Skeletal muscle satellite cell (primary cell): ENCODE data around the gene ARHGAP28.

Experiments used
- H3K27me3 ChIP-seq: 2 replicates; pipeline ENCODE4 v1.7.0; 2013; ENCODE audit warnings: low read length; ENCODE audit not compliant: control insufficient read depth, insufficient read depth
- H3K36me3 ChIP-seq: 2 replicates; pipeline ENCODE4 v1.7.0; 2013; ENCODE audit warnings: mild to moderate bottlenecking, control low read depth, low read length; ENCODE audit not compliant: insufficient read depth
- H3K4me1 ChIP-seq: 2 replicates; pipeline ENCODE4 v1.7.0; 2013; ENCODE audit warnings: low read length; ENCODE audit not compliant: control insufficient read depth, insufficient read depth
- H3K4me2 ChIP-seq: 2 replicates; pipeline ENCODE4 v1.7.0; 2013; ENCODE audit warnings: mild to moderate bottlenecking, low read length
- H3K4me3 ChIP-seq: 2 replicates; pipeline ENCODE4 v1.7.0; 2013; ENCODE audit warnings: low read length
- H3K9ac ChIP-seq: 2 replicates; pipeline ENCODE4 v1.7.0; 2013; ENCODE audit warnings: mild to moderate bottlenecking, low read depth, low read length, moderate library complexity
- H3K9me3 ChIP-seq: replicated peaks from 2 replicates; pipeline ENCODE4 v1.7.0; 2013; ENCODE audit warnings: mild to moderate bottlenecking, control low read depth, low read length

The ARHGAP28 gene

DNA sequence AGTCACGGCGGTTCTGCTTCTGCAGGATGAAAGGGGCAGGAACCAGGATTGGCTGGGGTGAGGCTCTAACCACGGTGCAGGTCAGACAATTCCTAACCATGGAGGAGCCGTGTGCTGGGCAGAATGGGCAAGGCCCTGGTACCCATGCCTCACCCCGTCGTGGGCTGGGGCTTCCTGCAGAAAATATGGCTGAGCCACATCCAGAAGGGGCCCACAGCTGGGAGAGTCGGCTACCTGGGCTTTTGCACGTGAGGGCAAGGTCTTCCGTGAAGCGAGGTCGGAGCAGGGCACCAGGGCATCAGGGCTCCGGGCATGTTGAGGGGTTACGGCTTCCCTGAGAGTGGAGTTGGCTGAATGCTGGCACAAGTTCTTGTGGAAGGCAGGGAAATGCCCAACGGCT lies 147.8 kb downstream of the ARHGAP28 start:
- Histone ChIP-seq H3K4me3 (no peak overlapping the region), H3K27me3 (no peaks in the 10 kb centered on the region)

DNA sequence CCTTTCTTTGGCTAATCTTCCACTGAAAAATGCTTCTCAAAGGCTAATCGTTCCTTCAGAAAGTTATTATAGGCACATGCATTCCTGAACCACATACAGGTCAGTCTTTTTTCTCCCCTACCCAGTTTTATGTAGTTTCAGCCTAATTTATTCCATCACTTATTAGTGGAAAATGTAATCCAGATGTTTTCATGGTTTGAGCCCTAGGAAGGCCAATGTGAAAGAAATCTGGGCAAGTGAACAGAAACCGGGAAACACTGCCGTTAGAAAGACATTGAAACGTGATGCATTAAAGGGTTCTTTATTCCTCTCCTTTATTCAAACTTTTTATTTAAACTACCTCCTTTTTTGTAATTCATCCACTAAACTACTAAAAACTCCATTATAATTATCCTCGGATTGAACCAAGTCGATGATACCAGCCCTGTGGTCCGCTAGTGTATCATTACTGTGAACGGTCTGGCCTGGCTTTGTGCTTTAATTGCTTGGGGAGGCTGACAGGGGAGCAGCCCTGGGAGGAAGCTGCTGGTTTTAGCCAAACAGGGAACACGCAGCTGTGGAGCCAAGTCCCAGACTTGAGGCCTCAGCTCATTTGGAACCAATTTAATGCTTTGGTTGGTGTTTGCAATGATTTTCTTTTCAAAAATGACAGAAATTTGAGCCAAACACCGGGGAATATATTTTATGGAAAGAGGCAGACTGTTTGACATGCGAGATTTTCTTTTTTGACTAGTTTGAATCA lies 149.2 kb downstream of the ARHGAP28 start:
- Histone ChIP-seq H3K9ac (no peak overlapping the region), H3K9me3 (no peaks in the 10 kb centered on the region), H3K36me3 (no peaks in the 10 kb centered on the region), H3K4me1 (no peaks in the 10 kb centered on the region), H3K4me2 (no peak overlapping the region), H3K4me3 (no peak overlapping the region), H3K27me3 (no peaks in the 10 kb centered on the region)

More for the DNA sequence above, 147.8 kb downstream of the ARHGAP28 start:
- Histone ChIP-seq H3K36me3 (no peaks in the 10 kb centered on the region), H3K4me1 (no peaks in the 10 kb centered on the region), H3K9ac (no peak overlapping the region), H3K9me3 (no peaks in the 10 kb centered on the region), H3K4me2 (no peak overlapping the region)

DNA sequence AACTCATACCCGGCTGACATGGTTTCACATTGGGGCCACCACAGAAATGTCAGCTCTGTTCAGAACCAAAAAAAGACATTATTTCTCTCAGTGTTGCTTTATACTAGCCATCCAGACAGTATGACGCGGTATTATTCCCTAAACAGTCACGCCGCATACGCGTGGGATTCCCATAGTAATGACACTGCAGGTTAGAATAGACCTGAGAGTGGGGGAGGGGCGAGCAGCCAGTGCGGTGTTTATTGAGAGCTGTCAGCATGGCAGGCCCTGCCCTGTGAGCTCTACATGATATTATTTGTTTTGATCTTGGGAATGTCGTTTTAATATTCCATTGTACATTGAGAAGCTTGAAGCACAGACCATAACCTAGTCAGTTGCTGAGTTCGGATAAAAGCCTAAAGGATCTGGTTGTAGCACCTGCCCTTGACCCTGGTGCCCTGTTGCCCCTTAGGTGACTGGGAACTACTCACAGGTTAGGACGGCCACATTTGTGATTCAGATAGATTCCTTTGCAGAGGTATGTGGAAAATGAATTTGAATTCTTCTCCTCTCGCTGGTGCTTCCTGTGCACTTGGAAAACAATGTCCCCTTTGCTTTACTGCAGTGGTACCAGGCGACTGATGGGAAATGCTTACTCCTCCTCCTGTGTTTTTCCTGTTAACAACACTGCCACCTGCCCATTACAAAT lies 150.1 kb downstream of the ARHGAP28 start:
- Histone ChIP-seq H3K27me3 (no peaks in the 10 kb centered on the region), H3K9me3 (no peaks in the 10 kb centered on the region), H3K4me3 (no peak overlapping the region), H3K9ac (no peak overlapping the region), H3K4me2 (no peak overlapping the region), H3K36me3 (no peaks in the 10 kb centered on the region), H3K4me1 (no peaks in the 10 kb centered on the region)

DNA sequence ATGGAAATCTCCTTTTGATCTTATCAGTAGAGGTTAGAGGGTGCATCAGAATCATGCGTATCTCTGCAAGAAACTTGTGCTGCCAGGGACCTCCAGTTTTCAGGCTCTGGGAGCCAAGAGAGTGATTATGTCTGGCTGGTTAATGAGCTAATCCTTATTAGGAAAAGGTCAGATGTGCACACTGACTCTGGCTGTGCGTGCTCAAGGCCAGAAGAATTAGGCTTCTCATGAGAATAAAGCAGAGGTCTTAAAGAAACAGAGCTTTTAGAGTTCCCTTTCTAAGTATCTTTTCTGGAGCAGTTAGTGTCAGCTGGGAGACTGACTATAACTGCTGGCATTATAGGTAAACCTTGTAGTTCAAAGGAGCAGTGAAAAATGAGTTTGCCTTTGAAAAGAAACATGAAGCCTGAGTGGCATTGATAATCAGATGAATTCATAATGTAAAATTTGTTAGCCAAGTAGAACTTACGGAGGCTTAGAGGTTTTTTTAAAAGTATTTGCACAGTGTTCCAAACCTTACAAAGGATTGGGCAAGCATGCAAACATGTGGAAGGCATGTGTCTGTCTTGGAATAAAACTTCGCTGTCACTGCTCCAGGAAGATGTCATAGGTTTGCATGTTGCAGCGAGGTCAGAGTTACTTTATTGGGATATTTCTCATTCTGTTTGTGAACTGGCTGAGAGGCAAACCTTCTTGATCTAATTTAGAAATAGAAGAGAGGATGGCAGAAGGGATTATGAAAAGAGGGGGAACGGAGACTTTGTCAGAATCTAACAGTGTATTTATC lies 151.7 kb downstream of the ARHGAP28 start:
- H3K27me3 ChIP-seq = no peaks in the 10 kb centered on the region

DNA sequence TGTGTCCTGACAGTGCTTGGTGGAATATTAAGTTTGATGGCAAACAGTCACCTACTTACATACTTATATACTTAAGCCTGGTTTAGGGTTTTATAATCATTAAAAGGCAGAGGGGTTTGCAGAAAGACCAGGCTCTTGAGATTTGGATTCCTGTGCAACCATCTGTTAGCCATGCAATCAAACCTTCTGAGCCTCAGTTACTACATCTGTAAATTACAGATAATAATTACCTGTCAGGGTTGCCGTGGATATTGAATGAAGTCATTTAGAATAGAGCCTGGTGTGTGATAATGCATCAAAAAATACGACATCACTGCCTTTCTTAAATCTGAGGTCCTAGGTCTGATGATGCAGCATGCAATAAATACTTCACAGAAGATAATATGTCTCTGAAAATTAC lies 152.9 kb downstream of the ARHGAP28 start:
- Histone ChIP-seq H3K27me3 (no peaks in the 10 kb centered on the region), H3K9ac (no peak overlapping the region), H3K9me3 (no peaks in the 10 kb centered on the region), H3K4me1 (no peaks in the 10 kb centered on the region), H3K36me3 (no peaks in the 10 kb centered on the region), H3K4me3 (no peak overlapping the region), H3K4me2 (no peak overlapping the region)

More for the DNA sequence above, 151.7 kb downstream of the ARHGAP28 start:
- Histone ChIP-seq H3K4me1 (no peaks in the 10 kb centered on the region), H3K4me3 (no peak overlapping the region), H3K36me3 (no peaks in the 10 kb centered on the region), H3K9ac (no peak overlapping the region), H3K4me2 (no peak overlapping the region), H3K9me3 (no peaks in the 10 kb centered on the region)

DNA sequence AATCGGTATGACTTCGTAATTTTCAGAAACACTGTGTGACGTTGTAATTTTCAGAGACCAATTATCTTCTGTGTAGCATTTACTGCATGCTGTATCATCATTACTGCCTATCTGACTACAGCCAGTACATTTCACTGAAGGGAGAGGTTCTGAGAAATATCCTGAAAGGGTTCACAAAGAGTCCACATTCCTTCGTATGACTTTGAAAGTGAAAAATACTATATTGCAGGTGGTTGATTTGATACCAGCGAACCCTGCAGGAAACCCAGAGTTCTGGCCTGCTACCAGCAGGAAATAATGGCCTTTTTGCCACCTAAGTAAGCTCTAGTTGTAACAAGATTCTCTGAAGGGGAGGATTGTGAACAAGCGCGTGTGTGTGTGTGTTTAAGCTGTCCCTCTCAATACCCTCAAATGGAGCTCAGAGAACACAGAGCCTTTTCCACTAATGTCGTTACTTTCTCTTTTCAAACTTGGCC lies 155.5 kb downstream of the ARHGAP28 start:
- Histone ChIP-seq H3K9ac (no peak overlapping the region), H3K4me2 (no peak overlapping the region), H3K36me3 (no peaks in the 10 kb centered on the region), H3K27me3 (no peaks in the 10 kb centered on the region), H3K4me3 (no peak overlapping the region), H3K9me3 (no peaks in the 10 kb centered on the region), H3K4me1 (no peaks in the 10 kb centered on the region)

DNA sequence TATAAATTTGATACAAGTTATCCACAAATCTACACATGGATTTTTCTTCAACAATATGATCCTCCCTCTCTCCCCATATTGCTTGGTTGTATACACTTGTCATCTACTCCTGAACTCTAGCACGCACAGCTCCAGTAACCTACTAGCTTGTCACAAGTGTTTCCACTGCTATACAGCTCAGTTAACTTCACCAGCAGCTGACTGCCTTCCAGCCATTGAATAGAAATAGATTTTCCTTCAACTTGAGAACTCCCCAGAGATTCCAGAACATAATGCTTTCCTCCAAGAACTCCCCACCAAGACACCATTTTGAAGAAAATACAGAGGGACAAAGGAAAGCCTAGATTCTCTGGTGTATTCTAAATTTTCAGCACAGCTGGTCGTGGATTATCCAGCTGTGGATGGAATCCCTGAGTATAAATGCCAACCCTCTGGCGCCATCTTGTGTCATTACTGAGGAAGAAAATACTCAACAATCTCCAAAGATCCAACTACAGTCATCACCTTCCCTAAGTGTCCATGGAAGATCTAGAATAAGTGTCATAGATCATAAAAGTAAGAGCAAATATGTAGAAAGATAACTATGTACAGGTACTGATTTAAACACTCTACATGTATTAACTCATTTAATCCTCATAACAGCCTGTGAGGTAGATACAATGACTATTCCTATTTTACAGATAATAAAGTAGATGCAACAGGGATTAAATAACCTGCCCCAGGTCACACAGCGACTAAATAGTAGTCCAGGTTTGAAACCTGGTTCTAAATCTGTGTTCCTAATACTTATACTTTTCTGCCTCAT lies 156.7 kb downstream of the ARHGAP28 start:
- Histone ChIP-seq H3K36me3 (no peaks in the 10 kb centered on the region), H3K4me2 (no peak overlapping the region), H3K4me1 (no peaks in the 10 kb centered on the region), H3K27me3 (no peaks in the 10 kb centered on the region), H3K9ac (no peak overlapping the region), H3K4me3 (no peak overlapping the region), H3K9me3 (no peaks in the 10 kb centered on the region)

DNA sequence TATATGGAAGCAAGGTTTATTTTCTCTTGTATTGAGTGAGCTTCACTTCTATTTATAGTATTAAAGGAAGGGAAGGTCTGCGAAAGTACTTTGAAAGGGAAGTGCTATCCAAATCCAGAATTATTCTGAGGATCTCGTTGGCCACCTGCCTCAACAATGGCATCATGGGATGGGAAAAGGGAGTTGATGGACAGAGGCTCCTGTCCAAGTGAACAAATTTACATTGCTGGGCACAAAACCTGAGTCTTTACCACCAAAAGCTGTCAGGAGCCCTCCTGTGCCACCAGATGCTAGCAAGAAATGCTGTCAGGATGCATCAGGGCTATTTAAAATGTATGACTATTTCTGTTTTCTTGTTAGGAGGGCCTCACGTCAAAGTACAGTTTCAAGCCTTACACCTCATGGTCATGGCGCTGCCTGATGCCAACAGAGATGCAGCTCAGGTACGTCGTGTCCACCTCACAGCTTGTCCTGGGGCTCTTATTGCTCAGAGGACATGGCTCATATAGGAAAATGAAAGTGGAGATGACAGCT lies 157.3 kb downstream of the ARHGAP28 start:
- no peaks in the 10 kb centered on the region for H3K9me3 ChIP-seq
- H3K4me1 ChIP-seq = no peaks in the 10 kb centered on the region
- no peaks in the 10 kb centered on the region for H3K27me3 ChIP-seq
- no peak overlapping the region for H3K9ac ChIP-seq
- H3K4me2 ChIP-seq = no peak overlapping the region
- H3K36me3 ChIP-seq = no peaks in the 10 kb centered on the region
- H3K4me3 ChIP-seq = no peak overlapping the region

DNA sequence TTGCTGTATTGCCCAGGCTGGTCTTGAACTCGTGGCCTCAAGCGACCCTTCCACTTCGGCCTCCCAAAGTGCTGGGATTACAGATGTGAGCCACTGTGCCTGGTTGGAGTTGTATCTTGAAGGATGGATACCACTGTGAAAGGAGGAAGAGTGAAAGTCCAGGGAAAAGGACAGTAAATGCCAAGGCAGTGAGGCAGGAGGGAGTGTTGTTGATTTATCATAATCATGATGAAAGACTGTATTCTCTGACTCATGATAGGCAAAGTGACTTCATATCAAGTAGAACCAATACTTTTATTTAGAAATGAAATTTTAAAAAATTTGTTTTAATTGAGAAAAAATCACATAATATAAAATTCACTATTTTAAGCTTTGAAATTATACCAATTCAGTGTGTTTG lies 162.3 kb downstream of the ARHGAP28 start:
- Histone ChIP-seq H3K4me1 (no peaks in the 10 kb centered on the region), H3K4me3 (no peak overlapping the region), H3K4me2 (no peak overlapping the region), H3K27me3 (no peaks in the 10 kb centered on the region), H3K9ac (no peak overlapping the region), H3K9me3 (no peaks in the 10 kb centered on the region), H3K36me3 (no peaks in the 10 kb centered on the region)

DNA sequence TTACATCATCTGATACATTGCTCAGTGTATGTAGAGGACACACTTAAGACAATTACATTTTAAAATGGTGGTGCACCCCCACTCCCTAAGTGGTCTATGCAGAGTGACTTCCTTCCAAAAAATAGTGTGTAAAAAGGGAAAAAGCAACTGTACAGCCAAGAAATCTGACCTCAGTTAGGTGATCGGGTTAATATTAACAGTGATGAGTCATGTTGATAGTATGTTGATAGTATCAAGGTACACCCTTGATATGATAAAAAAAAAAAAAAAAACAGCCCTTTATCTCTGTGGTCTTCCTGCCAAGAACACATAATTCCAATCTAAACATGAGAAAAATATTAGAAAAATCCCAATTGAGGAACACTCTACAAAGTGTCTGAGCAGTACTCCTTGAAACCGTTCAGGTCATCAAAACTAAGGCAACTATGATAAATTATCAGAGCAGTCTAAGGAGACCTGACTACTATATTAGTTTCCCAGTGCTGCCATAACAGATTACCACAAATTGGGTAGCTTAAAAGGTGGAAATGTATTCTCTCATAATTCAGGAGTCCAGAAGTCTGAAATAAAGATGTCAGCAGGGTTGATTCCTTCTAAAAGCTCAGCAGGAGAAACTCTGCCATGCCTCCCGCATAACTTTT lies 171.9 kb downstream of the ARHGAP28 start:
- Histone ChIP-seq H3K4me2 (no peak overlapping the region), H3K9me3 (peaks cover 3% of the 10 kb centered on the region), H3K27me3 (no peaks in the 10 kb centered on the region), H3K36me3 (no peaks in the 10 kb centered on the region), H3K9ac (no peak overlapping the region), H3K4me3 (no peak overlapping the region), H3K4me1 (no peaks in the 10 kb centered on the region)
